Left lung (tissue), 10 donors: ENCODE data around the gene SAFB2. TPM values are rescaled to one million over a fixed set of nuclear protein-coding genes. Genes with fewer than 3 reads are reported as not detected.

Source experiments
- ATAC-seq: fragments of 200-7000 bp; cut with Tn5 transposase; one replicate; pipeline ENCODE4 v1.9.1; 2020; ENCODE audit warnings: moderate library complexity
- DNase-seq, 4 donors: peaks; one replicate each; pipeline ENCODE4 v3.0.0-alpha.2; 2013 to 2020
- H3K27ac ChIP-seq, 2 donors: fragments of 200-600 bp; sonication (generic) in 1 of 2; one replicate each; pipeline versions ENCODE4 v1.5.0 to v1.8.0; 2020 to 2021
- H3K27me3 ChIP-seq, 2 donors: fragments of 200-600 bp; sonication (generic) in 1 of 2; one replicate each; pipeline versions ENCODE4 v1.5.0 to v1.8.0; 2020 to 2021
- H3K36me3 ChIP-seq, 2 donors: fragments of 200-600 bp; sonication (generic) in 1 of 2; one replicate each; pipeline versions ENCODE4 v1.5.0 to v1.8.0; 2020 to 2021
- H3K4me1 ChIP-seq, 2 donors: fragments of 200-600 bp; one replicate each; pipeline ENCODE4 v1.8.0; 2021
- H3K4me3 ChIP-seq, 2 donors: fragments of 200-600 bp; sonication (generic) in 1 of 2; one replicate each; pipeline versions ENCODE4 v1.5.0 to v1.8.0; 2020 to 2021; ENCODE audit warnings: mild to moderate bottlenecking in 1 of 2
- H3K9me3 ChIP-seq, 2 donors: fragments of 200-600 bp; sonication (generic) in 1 of 2; one replicate each; pipeline versions ENCODE4 v1.5.0 to v1.8.0; 2020 to 2021
- CTCF ChIP-seq, 2 donors: fragments of 200-600 bp; sonication (generic) in 1 of 2; IDR thresholded peaks; one replicate each; pipeline versions ENCODE4 v1.5.0 to v1.8.0; 2021; ENCODE audit warnings: antibody characterized with exemption in 2 of 2
- intact Hi-C, 2 donors: fragments of 100-400 bp; cut with DNase I; formaldehyde crosslinking; loops; one replicate each; pipeline versions ENCODE4 v1.11.2 to v1.14.2; 2022
- polyA plus RNA-seq, 6 donors: library from polyadenylated mRNA; unstranded; fragments of 120-200 nt; gene quantifications; one replicate each; pipeline ENCODE4 v1.2.1, GENCODE V29; 2013; ENCODE audit not compliant: insufficient read length in 6 of 6
- total RNA-seq, 2 donors: library from RNA; stranded (reverse); fragmentation: NEBNext Ultra II Directional; extraction: Animal tissue kit (Norgen Biotek cat#: 25700); gene quantifications; one replicate each; pipeline ENCODE4 v1.2.1, GENCODE V29; 2021
- donor health status: DM: no; HTN: yes; CAD: no.
- donor health status: DM: no; HTN: no; CAD: no.

SAFB2 gene
- total and polyA plus RNA-seq, 8 donors, result 62.0 to 110 (median 84.8) TPM

- no peak for TF ChIP-seq CTCF (IDR thresholded peaks at IDR 0.05)
- peak overlapping the region; percentile 98 to 99 for H3K4me3 ChIP-seq
- no peaks in the 10 kb centered on the region for H3K27me3 ChIP-seq
- DNase-seq (no peak), ATAC-seq (no peak)
- intact Hi-C loops, result no loop called here
- peaks cover 0 to 59% of the 10 kb centered on the region in 2 donors for H3K36me3 ChIP-seq
- H3K9me3 ChIP-seq, result no peaks in the 10 kb centered on the region
- peaks cover 36 to 75% of the 10 kb centered on the region in 2 donors for H3K4me1 ChIP-seq
- peak overlapping the region; percentile 86 to 96 for H3K27ac ChIP-seq
Measured at GRCh38 chr19:5621311-5621944, 1.1 kb downstream of the SAFB2 start.

- no peaks in the 10 kb centered on the region for H3K27me3 ChIP-seq
- DNase-seq, result no peak
- TF ChIP-seq CTCF (IDR thresholded peaks at IDR 0.05), result no peak
- H3K4me1 ChIP-seq, result peaks cover 22 to 60% of the 10 kb centered on the region in 2 donors
- no peak overlapping the region for H3K27ac ChIP-seq
- no peaks in the 10 kb centered on the region for H3K9me3 ChIP-seq
- H3K36me3 ChIP-seq, result peaks cover 6 to 60% of the 10 kb centered on the region in 2 donors
- ATAC-seq, result no peak
- intact Hi-C loops, result no loop called here
- H3K4me3 ChIP-seq, result no peak overlapping the region
Measured at GRCh38 chr19:5619946-5620345, 2.6 kb downstream of the SAFB2 start.

GRCh38 chr19:5618591-5618990 is 4.0 kb downstream of the SAFB2 start:
- Histone ChIP-seq H3K36me3 (peaks cover 12 to 74% of the 10 kb centered on the region in 2 donors), H3K27ac (no peak overlapping the region), H3K27me3 (no peaks in the 10 kb centered on the region), H3K4me3 (no peak overlapping the region), H3K9me3 (no peaks in the 10 kb centered on the region), H3K4me1 (peaks cover 16 to 48% of the 10 kb centered on the region in 2 donors)
- DNase-seq (no peak), ATAC-seq (no peak)
- no peak for TF ChIP-seq CTCF (IDR thresholded peaks at IDR 0.05)
- intact Hi-C loops, result no loop called here

- ATAC-seq, result no peak
- intact Hi-C loops, result no loop called here
- H3K36me3 ChIP-seq, result peaks cover 12 to 89% of the 10 kb centered on the region in 2 donors
Measured at GRCh38 chr19:5617080-5617479, 5.5 kb downstream of the SAFB2 start.

More at GRCh38 chr19:5617080-5617479, 5.5 kb downstream of the SAFB2 start:
- no peak overlapping the region for H3K4me3 ChIP-seq
- DNase-seq, result no peak
- peaks cover 16 to 48% of the 10 kb centered on the region in 2 donors for H3K4me1 ChIP-seq
- no peak overlapping the region for H3K27ac ChIP-seq
- TF ChIP-seq CTCF (IDR thresholded peaks at IDR 0.05), result no peak
- H3K27me3 ChIP-seq, result no peaks in the 10 kb centered on the region
- no peaks in the 10 kb centered on the region for H3K9me3 ChIP-seq
